ENCODE measurements around the gene LINGO3. TPM values are rescaled to one million over a fixed set of nuclear protein-coding genes. Genes with fewer than 3 reads are reported as not detected.

Gene LINGO3
- total RNA-seq, 4 donors from 2014 or later = 0.45 TPM; not detected in 3

- intact Hi-C loops (cut with DNase I) = no loop called here
- Histone ChIP-seq H3K9me3 (no peaks in the 10 kb centered on the region), H3K4me1 (peaks cover 0 to 7% of the 10 kb centered on the region in 2 donors), H3K27me3 (peaks cover 8% of the 10 kb centered on the region), H3K4me3 (replicated peaks in 1 of 3) (no peak overlapping the region), H3K36me3 (no peaks in the 10 kb centered on the region), H3K27ac (no peak overlapping the region)
- no peak for DNase-seq
- TF ChIP-seq POLR2A (IDR thresholded peaks at IDR 0.05) (no peak), CTCF (IDR thresholded peaks at IDR 0.05) (no peak)
- 86 to 88% methylated on average over 17 of the region's 17 CpGs for WGBS, 2 donors
These were observed 7.4 kb downstream of the LINGO3 start for GRCh38 chr19:2300533-2300932.

- Histone ChIP-seq H3K4me3 (replicated peaks in 1 of 3) (no peak overlapping the region), H3K27ac (no peak overlapping the region), H3K4me1 (peaks cover 0 to 9% of the 10 kb centered on the region in 2 donors), H3K9me3 (no peaks in the 10 kb centered on the region), H3K27me3 (peaks cover 7% of the 10 kb centered on the region), H3K36me3 (no peaks in the 10 kb centered on the region)
- intact Hi-C loops (cut with DNase I) = no loop called here
- DNase-seq = no peak
- no peak for TF ChIP-seq POLR2A (IDR thresholded peaks at IDR 0.05)
- TF ChIP-seq CTCF (IDR thresholded peaks at IDR 0.05) = no peak
- 70 to 78% methylated on average over 16 of the region's 16 CpGs for WGBS, 2 donors
These were observed 11.8 kb downstream of the LINGO3 start for GRCh38 chr19:2296141-2296540.

GRCh38 chr19:2294687-2295335, 13.1 kb downstream of the LINGO3 start:
- WGBS, 2 donors = 28 to 29% methylated on average over 24 to 26 of the region's 26 CpGs
- intact Hi-C loops (cut with DNase I) = no loop called here
- no peak overlapping the region for H3K4me3 ChIP-seq (replicated peaks in 1 of 3)

GRCh38 chr19:2291185-2291751, 16.7 kb downstream of the LINGO3 start:
- intact Hi-C loops (cut with DNase I) = no loop called here
- no peak overlapping the region for H3K4me3 ChIP-seq (replicated peaks in 1 of 3)
- peaks cover 23% of the 10 kb centered on the region for H3K27me3 ChIP-seq
- no peaks in the 10 kb centered on the region for H3K9me3 ChIP-seq
- no peaks in the 10 kb centered on the region for H3K36me3 ChIP-seq
- H3K4me1 ChIP-seq = peaks cover 5 to 26% of the 10 kb centered on the region in 2 donors
- 16 to 17% methylated on average over 5 to 18 of the region's 67 CpGs for WGBS, 2 donors
- H3K27ac ChIP-seq = no peak overlapping the region
- no peak for TF ChIP-seq POLR2A (IDR thresholded peaks at IDR 0.05)
- no peak for TF ChIP-seq CTCF (IDR thresholded peaks at IDR 0.05)
- DNase-seq = no peak

More at GRCh38 chr19:2294687-2295335, 13.1 kb downstream of the LINGO3 start:
- no peak for TF ChIP-seq CTCF (IDR thresholded peaks at IDR 0.05)
- TF ChIP-seq POLR2A (IDR thresholded peaks at IDR 0.05) = no peak
- DNase-seq = no peak
- Histone ChIP-seq H3K36me3 (no peaks in the 10 kb centered on the region), H3K27me3 (peaks cover 18% of the 10 kb centered on the region), H3K9me3 (no peaks in the 10 kb centered on the region), H3K4me1 (peaks cover 5 to 22% of the 10 kb centered on the region in 2 donors), H3K27ac (no peak overlapping the region)
